GM12891 (cell line): ENCODE data around the gene SLC26A2.

Source experiments
- PAX5 ChIP-seq: IDR thresholded peaks from 2 replicates; pipeline ENCODE4 v1.6.1; 2011; ENCODE audit warnings: low read length, moderate library complexity, mild to moderate bottlenecking; ENCODE audit not compliant: insufficient read depth, severe bottlenecking
- POLR2A ChIP-seq: IDR thresholded peaks from 2 replicates; pipeline ENCODE4 v1.6.1; 2011; ENCODE audit warnings: low read depth, low read length, control low read depth
- POLR2AphosphoS5 ChIP-seq: IDR thresholded peaks from 2 replicates; pipeline ENCODE4 v1.6.1; 2011; ENCODE audit warnings: low read depth, low read length, control low read depth
- POU2F2 ChIP-seq: IDR thresholded peaks from 2 replicates; pipeline ENCODE4 v1.6.1; 2011; ENCODE audit warnings: low read depth, mild to moderate bottlenecking, control low read depth, low read length, moderate library complexity
- SPI1 ChIP-seq: IDR thresholded peaks from 2 replicates; pipeline ENCODE4 v1.6.1; 2011; ENCODE audit warnings: low read depth, low read length, control low read depth
- TAF1 ChIP-seq: IDR thresholded peaks from 2 replicates; pipeline ENCODE4 v1.6.1; 2011; ENCODE audit warnings: low read depth, low read length, control low read depth

- no peak for TF ChIP-seq POLR2AphosphoS5
- TF ChIP-seq POLR2A, result no peak
- no peak for TF ChIP-seq TAF1
- TF ChIP-seq SPI1, result no peak
- TF ChIP-seq POU2F2, result no peak
- TF ChIP-seq PAX5, result no peak
Observed at GRCh38 chr5:149911031-149911430, 49.5 kb upstream of the SLC26A2 start.
